ENCODE data around the gene ALCAM.
A peak's percentile ranks its signal among the peaks of the same experiment; 100 is the strongest.

ALCAM gene

DNA sequence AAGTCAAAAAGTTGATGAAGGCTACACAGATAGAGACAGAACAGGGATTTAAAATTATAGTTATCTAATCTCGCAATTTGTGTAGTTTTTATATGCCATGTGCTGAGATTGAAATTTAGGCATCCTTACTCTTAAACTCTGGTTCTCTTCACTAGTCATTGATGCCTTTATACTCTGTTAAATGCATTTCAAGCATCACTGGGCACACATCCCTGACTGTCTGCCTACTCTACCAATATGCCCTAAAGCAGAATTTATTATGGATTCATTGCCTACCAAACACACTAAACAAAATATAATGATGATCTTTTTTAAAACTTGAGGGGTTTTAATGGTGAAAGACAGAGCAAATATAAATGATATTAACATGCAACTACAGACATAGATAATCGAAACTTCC, 10.3 kb upstream of the ALCAM start:
- DNase-seq (ENCODE audit: low read depth in 3 of 3): no peak

DNA sequence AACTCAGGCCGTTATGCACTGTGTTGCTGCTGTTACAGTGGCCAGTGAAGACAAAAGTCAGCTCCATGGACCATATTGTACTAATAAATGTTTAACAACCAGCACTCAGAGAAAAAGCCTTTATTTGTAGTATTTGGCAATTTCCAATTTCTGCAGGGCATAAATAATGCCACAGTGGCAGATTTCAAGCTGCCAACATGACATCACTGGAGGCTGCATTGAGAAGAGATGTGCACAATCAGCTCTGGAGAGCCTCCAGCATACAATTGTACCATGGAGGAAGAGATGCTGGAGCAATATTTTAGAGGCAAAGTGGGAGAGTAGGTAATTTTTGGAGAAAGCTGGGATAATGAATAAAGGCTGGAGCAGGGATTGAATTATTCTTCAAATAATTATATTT, 9.7 kb upstream of the ALCAM start:
- DNase-seq (ENCODE audit: low read depth in 3 of 3): no peak

DNA sequence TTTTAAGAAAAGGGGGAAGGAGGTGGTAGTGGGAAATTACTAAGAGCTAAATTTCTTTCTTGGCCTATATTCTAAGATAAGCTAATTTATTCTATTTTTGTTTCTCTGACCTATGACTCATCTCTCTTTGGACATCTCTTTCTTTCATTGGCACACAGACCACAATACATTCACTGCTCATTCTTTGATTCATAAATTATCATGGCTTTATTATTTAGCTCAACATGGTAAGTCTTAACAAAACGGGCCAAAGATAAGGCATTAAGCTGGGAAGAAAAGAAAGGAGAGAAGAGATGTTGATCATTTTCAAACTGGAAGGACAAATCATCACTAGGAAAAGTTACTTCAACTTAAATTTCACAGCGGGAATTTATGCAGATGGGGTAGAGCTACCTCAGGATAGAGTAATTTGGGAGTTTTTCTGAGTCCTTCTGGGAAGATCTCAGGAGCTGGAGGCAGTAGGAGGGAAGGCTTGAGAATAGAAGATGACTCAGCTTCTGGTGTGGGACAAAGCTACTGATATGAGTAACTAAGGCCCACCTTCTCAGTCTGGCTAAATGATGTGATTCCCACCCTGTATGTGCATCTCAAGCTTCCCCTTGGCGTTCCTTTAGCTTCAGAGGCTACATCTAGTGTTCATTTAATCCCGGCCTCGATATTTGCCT, 7.5 kb upstream of the ALCAM start:
- DNase-seq (ENCODE audit: low read depth in 3 of 3): no peak

DNA sequence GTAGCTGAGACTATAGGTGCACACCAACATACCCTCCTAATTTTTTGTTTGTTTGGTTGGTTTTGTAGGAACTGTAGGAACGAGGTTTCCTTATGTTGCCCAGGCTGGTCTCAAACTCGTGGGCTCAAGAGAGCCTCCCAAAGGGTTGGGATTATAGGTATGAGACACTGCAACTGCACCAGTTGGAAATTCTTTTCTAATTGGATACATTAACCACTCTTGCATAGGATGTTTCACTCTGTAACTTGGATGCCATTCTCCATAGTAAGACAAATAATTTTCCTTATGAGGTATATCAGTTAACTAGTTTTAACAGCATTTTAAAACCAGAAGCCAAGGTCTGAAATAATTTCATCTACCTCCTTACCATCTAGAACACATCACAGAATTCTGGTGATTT, 6.7 kb upstream of the ALCAM start:
- DNase-seq (ENCODE audit: low read depth in 3 of 3): no peak

DNA sequence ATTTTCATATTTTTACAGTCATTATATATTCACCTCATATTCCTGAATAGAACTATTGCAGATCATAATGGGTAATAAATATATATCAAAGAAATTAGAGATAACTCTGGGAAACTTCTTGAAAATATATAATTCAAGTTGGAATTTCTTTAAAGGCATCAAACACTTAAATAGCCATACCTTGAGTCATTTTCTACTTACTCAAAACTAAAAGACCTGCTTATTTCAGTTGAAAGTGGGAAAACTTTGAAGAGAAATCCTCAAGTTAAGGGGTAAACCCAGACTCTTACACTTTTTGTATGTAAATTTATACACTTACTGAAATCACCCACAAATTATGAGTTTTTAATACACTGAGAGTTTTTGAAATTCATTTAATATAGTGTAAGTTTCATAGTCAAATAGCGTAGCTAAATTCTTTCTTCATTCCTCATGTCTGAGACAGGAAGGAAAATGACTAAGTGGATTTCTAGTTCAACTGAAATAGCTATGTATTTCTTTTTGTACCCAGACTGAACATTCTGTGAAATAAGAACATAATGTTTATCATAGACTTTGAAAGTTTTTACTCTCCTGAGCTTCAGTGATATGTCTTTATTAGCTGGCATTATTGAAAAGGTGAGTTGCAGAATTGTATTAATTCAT, 4.6 kb upstream of the ALCAM start:
- DNase-seq (ENCODE audit: low read depth in 3 of 3): no peak

DNA sequence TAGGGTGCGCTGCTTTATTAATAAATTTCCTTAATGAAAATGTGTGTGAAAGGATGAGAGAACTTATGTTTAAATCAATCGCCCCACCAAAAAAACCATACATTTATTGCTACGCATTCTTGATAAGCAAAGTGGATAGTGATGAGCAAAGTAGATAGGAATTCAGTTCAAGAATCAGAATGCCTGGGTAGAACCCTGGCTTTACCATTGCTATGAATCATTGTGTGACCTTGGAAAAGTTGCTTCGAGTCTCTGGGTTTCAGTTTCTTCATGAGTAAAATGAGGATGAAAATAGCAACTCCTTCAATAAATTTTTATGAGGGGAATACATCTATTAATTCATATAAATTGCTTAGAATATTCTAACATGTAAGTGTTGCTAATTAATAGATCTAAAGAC, 2.6 kb upstream of the ALCAM start:
- DNase-seq (ENCODE audit: low read depth in 3 of 3): no peak

DNA sequence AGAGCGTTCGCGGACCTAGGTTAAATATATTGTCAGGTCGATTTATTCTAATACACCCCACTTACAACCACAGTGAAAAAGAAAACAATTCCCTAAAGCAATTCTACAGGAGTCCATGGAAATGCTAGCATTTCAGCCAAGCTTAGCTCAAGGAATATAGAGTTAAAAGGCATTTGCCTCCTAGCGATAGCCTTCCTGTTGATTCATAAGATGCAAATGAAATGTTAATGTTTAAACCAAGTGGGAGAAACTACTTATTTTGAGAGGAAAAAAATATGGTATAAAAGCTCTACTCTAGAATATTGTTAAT, 1.7 kb upstream of the ALCAM start:
- DNase-seq (ENCODE audit: low read depth in 3 of 3): no peak

DNA sequence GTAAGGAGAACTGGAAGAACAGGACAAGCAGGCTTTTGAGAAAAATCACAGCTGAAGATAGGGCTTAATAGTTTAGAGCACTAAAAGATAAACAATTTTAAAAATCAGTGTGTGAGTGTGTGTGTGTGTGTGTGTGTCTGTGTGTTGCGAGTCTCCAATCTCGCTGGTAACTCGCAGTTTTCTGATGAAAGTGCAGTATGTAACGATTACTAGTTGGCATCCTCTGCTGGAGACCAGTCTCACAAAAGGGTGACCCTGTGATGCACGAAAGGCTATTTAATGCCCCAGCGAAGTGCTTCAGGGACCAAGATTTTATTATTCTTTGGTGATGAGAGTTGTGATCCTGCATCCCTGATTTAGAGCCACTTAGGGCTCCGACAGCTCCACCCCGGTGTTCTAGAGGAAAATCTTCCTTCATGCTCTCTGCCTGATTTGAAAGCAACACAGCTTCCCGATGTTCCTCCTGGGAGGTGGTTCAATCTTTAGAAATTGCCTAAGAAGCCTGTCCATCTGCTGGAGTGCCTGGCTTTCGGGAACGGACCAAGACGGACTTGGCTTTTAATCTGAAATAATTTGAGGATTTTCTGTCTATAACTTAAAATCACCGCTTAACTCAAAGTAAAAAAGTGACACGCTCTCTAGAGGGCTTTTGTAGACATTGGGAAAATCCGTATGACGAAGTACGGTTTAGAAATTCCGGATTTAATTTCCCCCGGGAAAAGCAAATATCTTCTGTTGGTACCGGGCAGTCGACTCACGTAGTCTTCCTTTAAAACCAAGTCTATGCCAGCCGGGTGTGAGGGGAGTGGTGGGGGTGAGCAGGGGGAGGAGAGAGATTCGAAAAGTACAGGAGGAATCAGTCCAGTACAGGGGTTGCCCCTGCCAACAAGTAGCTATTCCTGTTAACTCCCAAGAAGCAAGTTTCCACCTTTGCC, 1.1 kb upstream of the ALCAM start:
- DNase-seq (ENCODE audit: low read depth in 3 of 3): no peak

DNA sequence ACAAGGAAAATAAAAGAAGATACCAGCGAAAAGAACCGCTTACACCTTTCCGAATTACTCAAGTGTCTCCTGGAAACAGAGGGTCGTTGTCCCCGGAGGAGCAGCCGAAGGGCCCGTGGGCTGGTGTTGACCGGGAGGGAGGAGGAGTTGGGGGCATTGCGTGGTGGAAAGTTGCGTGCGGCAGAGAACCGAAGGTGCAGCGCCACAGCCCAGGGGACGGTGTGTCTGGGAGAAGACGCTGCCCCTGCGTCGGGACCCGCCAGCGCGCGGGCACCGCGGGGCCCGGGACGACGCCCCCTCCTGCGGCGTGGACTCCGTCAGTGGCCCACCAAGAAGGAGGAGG, 325 bp downstream of the ALCAM start:
- peak in 1 of 3 experiments; percentile 35 for DNase-seq (ENCODE audit: low read depth in 3 of 3)

DNA sequence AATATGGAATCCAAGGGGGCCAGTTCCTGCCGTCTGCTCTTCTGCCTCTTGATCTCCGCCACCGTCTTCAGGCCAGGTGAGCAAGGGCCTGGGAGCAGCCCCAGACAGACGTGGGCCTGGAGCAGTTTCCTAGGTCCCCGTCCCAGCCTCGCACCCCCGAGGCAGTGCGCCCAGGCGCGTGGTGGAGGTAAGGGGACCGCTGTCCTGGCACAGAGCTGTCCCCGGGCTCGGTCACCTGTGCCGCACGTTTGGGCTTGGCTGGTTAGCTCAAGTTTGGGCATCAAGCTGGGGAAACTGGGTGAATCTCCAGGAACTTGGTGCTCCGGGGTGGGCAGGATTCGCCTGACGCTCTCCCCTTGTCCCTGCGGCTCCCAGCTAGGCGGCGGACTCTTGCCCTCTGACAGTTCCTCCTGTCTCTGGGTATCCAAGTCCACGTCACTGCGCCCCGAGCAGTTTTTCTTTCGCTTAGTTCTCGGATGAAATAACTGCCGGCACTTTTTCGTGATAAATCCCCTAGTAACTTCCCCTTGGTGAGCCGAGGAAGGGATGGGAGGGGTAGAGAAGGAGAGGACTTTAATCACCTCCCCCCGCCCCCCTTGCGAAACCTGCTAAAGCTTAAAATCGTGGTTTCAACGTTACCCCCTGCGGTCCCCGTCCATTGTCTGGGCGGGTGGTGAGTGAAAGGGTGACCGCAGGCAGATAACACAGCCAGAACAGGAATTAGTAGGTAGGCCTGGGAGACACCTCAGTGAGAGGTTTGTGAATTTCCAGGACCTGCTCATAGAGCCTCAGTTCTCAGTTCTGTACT, 901 bp downstream of the ALCAM start:
- DNase-seq (ENCODE audit: low read depth in 3 of 3): peak; percentile 42 to 84 (median 54)

DNA sequence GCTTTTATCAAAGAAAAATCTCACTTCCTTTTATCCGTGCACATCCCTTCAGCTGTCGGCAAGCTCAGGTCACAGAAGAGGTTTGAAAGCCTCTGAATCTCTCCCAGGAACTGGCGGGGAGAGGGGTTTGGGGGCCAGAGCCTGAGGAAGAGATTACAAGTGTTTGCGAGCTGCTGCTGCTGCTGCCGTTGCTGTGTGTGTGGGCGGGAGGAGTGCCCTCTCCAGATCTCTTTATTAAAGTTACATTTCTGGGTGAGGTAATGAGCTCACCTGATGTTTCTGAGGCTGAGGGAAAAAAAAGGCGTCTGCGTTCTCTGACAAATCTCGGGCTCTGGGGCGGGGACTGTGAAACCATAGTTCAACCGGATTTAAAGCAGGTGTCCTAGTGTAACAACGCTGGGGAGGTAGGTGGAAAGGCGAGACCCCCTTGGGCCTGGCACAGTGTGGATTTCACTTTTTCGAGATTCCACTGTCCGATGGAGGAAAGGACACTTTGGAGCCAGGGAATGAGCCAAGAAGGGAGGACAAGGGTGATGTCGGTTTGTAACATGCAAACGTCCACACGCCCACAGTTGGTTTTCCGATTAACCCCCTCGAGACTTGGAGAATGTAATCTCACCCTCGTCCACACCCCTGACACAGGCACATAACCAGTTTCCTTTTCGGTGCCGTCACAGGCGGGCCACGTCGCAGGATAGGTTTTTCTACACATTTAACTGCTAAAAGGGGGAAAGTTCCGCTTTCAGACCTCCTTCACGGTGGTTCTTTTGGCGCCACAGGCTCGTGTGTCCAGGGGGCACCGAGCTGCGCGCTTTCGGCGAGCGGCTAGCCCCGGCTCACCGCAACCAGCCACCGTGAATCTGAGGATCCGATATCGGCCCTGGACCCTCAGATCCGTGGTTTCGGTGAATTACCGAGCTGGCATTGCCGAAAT, 2.1 kb downstream of the ALCAM start:
- peak; percentile 42 to 73 (median 56) for DNase-seq (ENCODE audit: low read depth in 3 of 3)

DNA sequence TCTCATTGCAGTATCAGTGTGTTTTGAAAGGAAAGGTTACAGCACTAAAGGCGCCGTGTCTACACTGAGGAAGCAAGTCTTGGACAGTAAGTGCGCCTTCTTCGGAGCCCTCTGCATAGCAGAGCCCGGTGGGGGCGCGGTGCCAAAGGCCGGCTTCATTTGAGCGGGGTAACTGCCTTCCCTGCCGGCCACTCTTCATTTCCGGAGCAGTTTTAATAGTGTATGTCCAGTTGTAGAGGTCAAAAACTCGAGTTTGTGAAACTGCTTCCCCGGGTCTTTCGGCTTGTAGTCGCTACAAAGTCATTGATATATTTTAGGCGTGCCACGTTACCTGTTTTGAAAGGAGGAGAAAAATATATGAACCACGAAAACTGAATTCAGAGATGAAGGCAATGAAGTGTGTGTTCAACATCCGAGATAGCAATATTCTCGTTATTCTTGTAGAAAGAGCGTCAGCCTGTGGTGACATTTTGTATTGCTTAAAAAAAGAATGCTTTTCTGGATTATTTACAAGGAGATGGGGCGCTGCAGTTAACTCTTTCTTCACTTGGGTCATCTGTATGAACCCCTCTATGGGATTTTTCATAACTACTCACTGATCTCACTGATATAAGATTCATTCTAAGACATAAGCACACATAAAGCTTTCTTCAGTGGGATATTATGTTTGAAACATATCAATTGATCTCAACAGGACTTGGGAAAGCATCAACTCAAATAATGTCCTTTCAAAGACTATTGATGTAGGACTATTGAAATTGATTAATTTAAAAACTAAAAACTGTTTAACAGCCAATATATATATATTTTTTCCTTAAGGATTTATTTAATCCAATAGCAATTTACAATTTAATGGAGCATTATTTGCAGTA, 3.0 kb downstream of the ALCAM start:
- peak in 1 of 3 experiments; percentile 12 for DNase-seq (ENCODE audit: low read depth in 3 of 3)

DNA sequence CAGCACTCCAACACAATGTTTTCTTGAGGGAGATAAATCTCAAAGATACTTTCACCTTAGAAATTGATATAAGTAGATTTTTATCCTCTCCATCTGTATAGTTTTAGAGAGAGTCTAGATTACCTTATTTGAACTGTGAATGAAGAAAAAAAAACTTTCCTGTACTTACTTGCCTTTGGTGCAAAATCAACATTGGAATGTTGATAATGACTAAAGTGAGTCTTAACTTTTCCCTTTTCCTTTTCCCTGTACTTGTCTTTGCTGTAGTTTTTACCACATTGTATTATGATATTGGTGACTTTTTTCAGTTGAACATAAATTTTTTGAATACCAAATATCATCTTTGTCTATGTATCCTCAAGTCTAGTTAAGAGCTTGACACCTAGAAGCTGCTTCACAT, 6.7 kb downstream of the ALCAM start:
- DNase-seq (ENCODE audit: low read depth in 3 of 3): no peak

DNA sequence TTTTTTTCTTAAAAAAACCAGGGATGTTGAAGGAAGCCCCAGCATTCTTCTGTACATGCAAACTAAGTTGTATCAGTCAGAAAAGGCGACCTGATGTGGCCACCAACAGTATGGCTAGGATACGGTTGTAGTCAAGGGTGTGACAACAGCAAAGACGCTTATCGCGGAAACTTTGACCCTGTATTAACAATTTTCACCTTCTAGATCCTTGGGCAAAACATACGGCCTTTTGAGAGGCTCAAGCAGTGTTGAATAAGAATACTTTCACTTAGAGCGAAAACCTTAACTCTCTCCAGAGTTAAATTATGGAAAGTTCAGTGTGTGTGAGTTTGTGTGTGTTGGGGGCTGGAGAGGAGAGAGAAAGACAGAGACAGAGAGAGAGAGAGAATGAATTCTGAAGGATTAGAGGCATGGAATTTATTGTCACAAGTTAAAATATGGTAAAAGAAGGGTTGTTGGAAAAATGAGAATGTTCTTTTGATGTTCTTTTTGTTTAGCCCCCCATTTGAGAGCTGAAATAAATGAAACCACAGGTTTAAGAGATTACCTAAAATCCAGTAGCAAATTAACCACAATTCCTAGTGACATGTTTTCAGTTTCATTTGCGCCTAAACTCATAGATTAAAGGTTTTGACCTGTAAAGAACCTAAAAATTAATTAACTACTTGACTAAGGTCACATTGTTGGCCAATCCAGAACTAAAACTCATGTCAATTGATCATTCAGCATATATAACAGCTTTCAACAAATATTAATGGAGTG, 9.2 kb downstream of the ALCAM start:
- no peak for DNase-seq (ENCODE audit: low read depth in 3 of 3)

DNA sequence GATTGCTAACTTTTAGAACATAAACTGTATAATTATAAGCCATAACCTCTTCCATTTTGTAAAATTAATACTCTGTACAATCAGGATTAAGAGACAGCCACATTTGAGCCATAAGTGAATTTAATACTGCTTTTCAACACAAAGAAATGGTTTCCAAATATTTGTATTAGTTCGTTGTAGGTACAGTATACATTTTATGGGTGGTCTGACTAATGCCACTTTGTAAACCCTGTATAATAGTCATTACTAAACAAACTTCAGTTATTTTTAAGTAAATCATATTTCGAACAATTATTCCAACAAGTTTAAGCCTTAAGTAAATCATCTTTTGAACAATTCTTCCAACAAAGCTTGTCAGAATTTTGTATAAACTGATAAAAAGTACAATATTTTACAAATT, 11.0 kb downstream of the ALCAM start:
- DNase-seq (ENCODE audit: low read depth in 3 of 3): no peak

DNA sequence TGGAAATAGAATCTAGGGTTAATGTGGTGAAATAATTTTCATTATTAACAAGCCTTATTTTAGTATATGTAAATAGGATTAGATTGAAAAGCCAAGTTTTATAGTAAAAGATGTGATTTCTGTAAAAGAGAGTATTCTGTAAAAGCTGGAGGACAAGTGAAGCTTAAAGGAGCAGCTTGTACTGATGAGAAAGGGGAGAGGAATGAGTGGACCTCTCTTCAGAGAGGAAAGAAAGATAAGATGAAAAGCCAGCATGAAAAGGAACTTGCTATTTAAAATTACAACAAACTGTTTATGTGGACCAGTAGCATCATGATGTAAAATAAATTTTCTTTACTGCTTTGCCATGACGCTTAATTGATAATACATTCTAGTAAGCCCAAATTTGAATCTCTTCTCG, 18.5 kb downstream of the ALCAM start:
- no peak for DNase-seq (ENCODE audit: low read depth in 3 of 3)

DNA sequence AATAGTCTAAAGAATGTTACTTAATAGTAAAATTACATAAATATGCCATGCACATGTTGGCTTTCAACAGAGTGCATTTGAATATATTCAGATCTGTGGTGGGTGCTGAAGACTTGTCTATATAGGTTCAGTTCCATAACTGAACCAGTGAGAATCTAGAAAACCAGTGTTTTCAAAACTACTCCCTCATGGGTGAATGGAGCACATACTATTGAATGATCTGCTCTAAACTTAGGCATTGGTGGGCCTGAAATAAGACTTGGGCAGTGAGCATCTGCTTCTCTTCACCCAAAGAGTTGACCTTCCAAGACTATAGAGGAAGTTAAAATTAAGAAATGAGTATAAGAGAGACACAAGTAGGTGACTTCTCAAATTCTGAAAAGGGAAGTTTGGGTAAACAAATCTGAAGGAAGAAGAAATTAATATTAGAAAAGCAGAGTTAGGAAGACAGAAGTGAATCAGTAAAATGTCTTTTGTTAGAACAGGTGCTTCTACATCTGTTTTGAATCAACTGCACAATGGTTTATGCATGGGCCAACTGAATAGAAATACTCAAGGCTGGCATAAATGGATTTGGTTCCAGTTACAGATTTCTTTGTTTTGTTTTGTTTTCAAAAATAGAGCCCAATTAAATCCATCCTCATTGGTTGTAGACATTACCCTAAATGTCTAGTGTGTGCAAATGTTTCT, 19.3 kb downstream of the ALCAM start:
- no peak for DNase-seq (ENCODE audit: low read depth in 3 of 3)

DNA sequence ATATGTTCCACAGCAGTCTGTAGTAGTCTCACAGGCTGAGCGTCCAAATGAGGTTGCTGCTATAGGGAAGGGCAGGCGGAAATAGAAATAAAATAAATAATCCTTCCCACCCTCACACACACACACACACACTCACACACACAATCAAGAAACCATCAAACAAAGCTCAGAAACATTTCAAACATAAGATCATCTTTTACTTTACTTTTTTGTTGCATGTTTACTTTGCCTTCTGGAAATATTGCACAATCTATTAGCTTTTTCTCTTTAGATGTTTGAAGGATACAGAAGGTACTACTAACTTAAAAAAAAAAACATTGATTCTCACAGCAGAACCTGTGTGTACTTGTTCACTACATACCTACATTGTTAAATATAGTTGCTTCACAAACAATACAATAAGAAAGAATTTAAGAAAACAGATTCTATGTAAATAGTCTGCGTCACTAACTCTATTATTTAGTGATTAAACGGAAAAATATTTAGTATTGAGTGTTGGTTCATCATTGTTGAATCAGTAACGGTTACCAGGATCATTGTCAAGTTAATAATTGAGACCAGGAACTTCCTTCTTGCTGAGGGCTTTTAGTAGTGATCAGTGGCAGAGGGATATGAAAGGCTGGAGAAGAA, 20.5 kb downstream of the ALCAM start:
- no peak for DNase-seq (ENCODE audit: low read depth in 3 of 3)
